ENCODE measurements around the gene AMN1. TPM values are rescaled to one million over a fixed set of nuclear protein-coding genes. Genes with fewer than 3 reads are reported as not detected.

Gene AMN1
- total RNA-seq, 1 experiment from 2014 or later: 3.9 TPM

DNA sequence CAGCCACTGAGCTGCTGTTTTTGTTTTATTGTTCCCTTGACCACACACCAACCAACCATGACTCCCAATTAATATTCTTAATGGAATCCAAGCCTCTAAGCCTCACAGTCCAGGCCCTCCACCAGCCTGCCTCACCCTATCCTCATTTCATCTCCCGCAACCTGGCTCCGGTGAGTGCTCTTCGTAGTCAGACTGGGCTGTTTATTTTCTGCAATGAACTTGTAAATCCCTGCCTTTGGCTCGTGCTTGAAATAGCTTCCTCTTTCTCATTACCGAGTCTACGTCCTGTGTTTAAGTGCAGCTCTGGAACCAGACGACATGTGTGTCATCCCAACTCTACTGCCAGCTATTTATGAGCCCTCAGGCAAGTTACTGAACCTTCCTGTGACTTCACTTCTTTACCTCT lies 81.7 kb downstream of the AMN1 start:
- no peaks in the 10 kb centered on the region for H3F3A ChIP-seq (ENCODE audit: low read length, unreplicated experiment)
- ChIA-PET POLR2A (ENCODE audit: unreplicated experiment) (interaction anchor here (0.6 kb wide), 1 partner anchor 247 kb away, joined by 3 read pairs; no protein-coding TSS in a partner anchor), CTCF (interaction anchor here (0.5 to 1.9 kb wide), 2 partner anchors 244 to 648 kb away, joined by 5 to 9 read pairs; no protein-coding TSS in a partner anchor)
- no peaks in the 10 kb centered on the region for H3K9me3 ChIP-seq (ENCODE audit: low read length)
- peaks cover 13% of the 10 kb centered on the region for H3K4me1 ChIP-seq (ENCODE audit: insufficient read depth, low read length)
- H3K4me2 ChIP-seq (ENCODE audit: low read length): peak overlapping the region; percentile 71
- peak overlapping the region; percentile 85 for H2AFZ ChIP-seq (ENCODE audit: low read length)
- peak overlapping the region; percentile 47; the same call in 1 of the 2 replicates for H3K4me3 ChIP-seq (ENCODE audit: low read length)
- no peaks in the 10 kb centered on the region for H4K20me1 ChIP-seq (ENCODE audit: low read length)
- BruUV-seq (replicated peaks): no TSS peak
- H3K79me2 ChIP-seq (ENCODE audit: low read length): no peaks in the 10 kb centered on the region
- H3K27me3 ChIP-seq (ENCODE audit: low read length): no peaks in the 10 kb centered on the region
- ATAC-seq (peak; percentile 96), DNase-seq (peak; percentile 84)
- H3K27ac ChIP-seq (ENCODE audit: low read length): peak overlapping the region; percentile 51
- TF ChIP-seq, protein P1, sequence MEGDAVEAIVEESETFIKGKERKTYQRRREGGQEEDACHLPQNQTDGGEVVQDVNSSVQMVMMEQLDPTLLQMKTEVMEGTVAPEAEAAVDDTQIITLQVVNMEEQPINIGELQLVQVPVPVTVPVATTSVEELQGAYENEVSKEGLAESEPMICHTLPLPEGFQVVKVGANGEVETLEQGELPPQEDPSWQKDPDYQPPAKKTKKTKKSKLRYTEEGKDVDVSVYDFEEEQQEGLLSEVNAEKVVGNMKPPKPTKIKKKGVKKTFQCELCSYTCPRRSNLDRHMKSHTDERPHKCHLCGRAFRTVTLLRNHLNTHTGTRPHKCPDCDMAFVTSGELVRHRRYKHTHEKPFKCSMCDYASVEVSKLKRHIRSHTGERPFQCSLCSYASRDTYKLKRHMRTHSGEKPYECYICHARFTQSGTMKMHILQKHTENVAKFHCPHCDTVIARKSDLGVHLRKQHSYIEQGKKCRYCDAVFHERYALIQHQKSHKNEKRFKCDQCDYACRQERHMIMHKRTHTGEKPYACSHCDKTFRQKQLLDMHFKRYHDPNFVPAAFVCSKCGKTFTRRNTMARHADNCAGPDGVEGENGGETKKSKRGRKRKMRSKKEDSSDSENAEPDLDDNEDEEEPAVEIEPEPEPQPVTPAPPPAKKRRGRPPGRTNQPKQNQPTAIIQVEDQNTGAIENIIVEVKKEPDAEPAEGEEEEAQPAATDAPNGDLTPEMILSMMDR (conservative IDR thresholded peaks at IDR 0.05; ENCODE audit: low read depth, low read length): no peak
- TF ChIP-seq EZH2phosphoT487 (IDR thresholded peaks at IDR 0.05; ENCODE audit: borderline replicate concordance, low read length) (no peak), EZH2 (IDR thresholded peaks at IDR 0.05; ENCODE audit: low read length, unreplicated experiment) (no peak)
- no peaks in the 10 kb centered on the region for H3K36me3 ChIP-seq (ENCODE audit: low read depth, low read length)
- H3K9me2 ChIP-seq (replicated peaks; ENCODE audit: low read length): no peaks in the 10 kb centered on the region
- intact Hi-C loops (cut with micrococcal nuclease): no loop called here
- H3K9ac ChIP-seq (ENCODE audit: low read length): no peak overlapping the region

DNA sequence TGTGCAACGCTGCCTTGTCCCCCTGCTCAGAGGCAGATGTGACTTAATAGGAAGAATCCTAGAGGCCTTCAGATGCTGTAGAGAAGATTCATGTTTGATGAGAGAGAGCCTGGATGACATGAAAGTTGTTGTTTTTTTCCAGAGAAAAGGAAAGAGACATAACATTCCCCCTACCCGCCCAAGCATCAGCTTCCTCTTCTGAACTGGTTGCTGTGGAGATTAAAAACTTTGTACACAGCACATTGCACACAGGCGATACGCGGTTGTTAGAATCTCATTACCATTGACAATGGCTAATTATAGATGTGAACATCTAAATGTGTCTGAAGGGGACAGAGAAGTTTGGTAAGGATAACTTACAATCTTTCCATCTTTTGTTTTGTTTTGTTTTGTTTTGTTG lies 82.9 kb downstream of the AMN1 start:
- no peak for DNase-seq
- TF ChIP-seq EZH2 (IDR thresholded peaks at IDR 0.05; ENCODE audit: low read length, unreplicated experiment) (no peak), EZH2phosphoT487 (IDR thresholded peaks at IDR 0.05; ENCODE audit: borderline replicate concordance, low read length) (no peak)
- TF ChIP-seq, protein P1 (conservative IDR thresholded peaks at IDR 0.05; ENCODE audit: low read depth, low read length): no peak
- H3F3A ChIP-seq (ENCODE audit: low read length, unreplicated experiment): no peaks in the 10 kb centered on the region
- no peak overlapping the region for H3K27ac ChIP-seq (ENCODE audit: low read length)
- H3K9me2 ChIP-seq (replicated peaks; ENCODE audit: low read length): no peaks in the 10 kb centered on the region
- no peaks in the 10 kb centered on the region for H3K79me2 ChIP-seq (ENCODE audit: low read length)
- no TSS peak for BruUV-seq (replicated peaks)
- no peaks in the 10 kb centered on the region for H3K9me3 ChIP-seq (ENCODE audit: low read length)
- POLR2A ChIA-PET (ENCODE audit: unreplicated experiment): no interaction called here
- no peak overlapping the region for H3K4me2 ChIP-seq (ENCODE audit: low read length)
- no peaks in the 10 kb centered on the region for H4K20me1 ChIP-seq (ENCODE audit: low read length)
- H2AFZ ChIP-seq (ENCODE audit: low read length): no peak overlapping the region
- no peaks in the 10 kb centered on the region for H3K27me3 ChIP-seq (ENCODE audit: low read length)
- no peak overlapping the region for H3K4me3 ChIP-seq (ENCODE audit: low read length)
- CTCF ChIA-PET: interaction anchor here (1.9 kb wide), 1 partner anchor 243 kb away, joined by 9 read pairs; no protein-coding TSS in a partner anchor
- ATAC-seq: no peak
- no peaks in the 10 kb centered on the region for H3K36me3 ChIP-seq (ENCODE audit: low read depth, low read length)
- no peak overlapping the region for H3K9ac ChIP-seq (ENCODE audit: low read length)
- H3K4me1 ChIP-seq (ENCODE audit: insufficient read depth, low read length): peaks cover 13% of the 10 kb centered on the region
- intact Hi-C loops (cut with micrococcal nuclease): no loop called here

DNA sequence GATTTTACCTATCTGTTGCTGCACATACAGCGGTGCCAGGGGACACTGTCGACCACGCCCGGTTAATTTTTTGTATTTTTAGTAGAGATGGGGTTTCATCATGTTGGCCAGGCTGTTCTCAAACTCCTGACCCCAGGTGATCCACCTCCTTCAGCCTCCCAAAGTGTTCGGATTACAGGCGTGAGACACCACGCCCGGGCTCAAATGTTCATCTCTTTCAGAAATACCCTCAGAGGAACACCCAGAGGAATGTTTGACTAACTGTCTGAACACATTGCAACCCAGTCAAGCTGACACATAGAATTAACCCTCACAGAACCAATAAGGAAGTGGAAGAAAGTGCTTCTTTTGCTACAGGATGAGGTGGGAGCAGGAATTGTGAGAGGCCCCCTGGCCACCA lies 84.3 kb downstream of the AMN1 start:
- ChIA-PET POLR2A (ENCODE audit: unreplicated experiment) (no interaction called here), CTCF (no interaction called here)
- no TSS peak for BruUV-seq (replicated peaks)
- no peak overlapping the region for H3K27ac ChIP-seq (ENCODE audit: low read length)
- H2AFZ ChIP-seq (ENCODE audit: low read length): no peak overlapping the region
- no peaks in the 10 kb centered on the region for H3K36me3 ChIP-seq (ENCODE audit: low read depth, low read length)
- H4K20me1 ChIP-seq (ENCODE audit: low read length): no peaks in the 10 kb centered on the region
- no peak overlapping the region for H3K4me2 ChIP-seq (ENCODE audit: low read length)
- no peaks in the 10 kb centered on the region for H3K79me2 ChIP-seq (ENCODE audit: low read length)
- H3F3A ChIP-seq (ENCODE audit: low read length, unreplicated experiment): no peaks in the 10 kb centered on the region
- DNase-seq (no peak), ATAC-seq (no peak)
- no peak overlapping the region for H3K9ac ChIP-seq (ENCODE audit: low read length)
- H3K4me1 ChIP-seq (ENCODE audit: insufficient read depth, low read length): peaks cover 13% of the 10 kb centered on the region
- intact Hi-C loops (cut with micrococcal nuclease): no loop called here
- H3K9me3 ChIP-seq (ENCODE audit: low read length): no peaks in the 10 kb centered on the region
- no peak overlapping the region for H3K4me3 ChIP-seq (ENCODE audit: low read length)
- H3K9me2 ChIP-seq (replicated peaks; ENCODE audit: low read length): no peaks in the 10 kb centered on the region
- TF ChIP-seq EZH2phosphoT487 (IDR thresholded peaks at IDR 0.05; ENCODE audit: borderline replicate concordance, low read length) (no peak), EZH2 (IDR thresholded peaks at IDR 0.05; ENCODE audit: low read length, unreplicated experiment) (no peak)
- TF ChIP-seq, protein P1 (conservative IDR thresholded peaks at IDR 0.05; ENCODE audit: low read depth, low read length): no peak
- no peaks in the 10 kb centered on the region for H3K27me3 ChIP-seq (ENCODE audit: low read length)

Data from PC-3 (cell line).